HG03457 (cell line): ENCODE measurements around the gene NEO1.

Experiments
- ATAC-seq: cut with Tn5 transposase; IDR thresholded peaks from one replicate; pipeline ENCODE4 v1.9.1; 2021; ENCODE audit warnings: moderate number of reproducible peaks; ENCODE audit not compliant: unreplicated experiment

The NEO1 gene

DNA sequence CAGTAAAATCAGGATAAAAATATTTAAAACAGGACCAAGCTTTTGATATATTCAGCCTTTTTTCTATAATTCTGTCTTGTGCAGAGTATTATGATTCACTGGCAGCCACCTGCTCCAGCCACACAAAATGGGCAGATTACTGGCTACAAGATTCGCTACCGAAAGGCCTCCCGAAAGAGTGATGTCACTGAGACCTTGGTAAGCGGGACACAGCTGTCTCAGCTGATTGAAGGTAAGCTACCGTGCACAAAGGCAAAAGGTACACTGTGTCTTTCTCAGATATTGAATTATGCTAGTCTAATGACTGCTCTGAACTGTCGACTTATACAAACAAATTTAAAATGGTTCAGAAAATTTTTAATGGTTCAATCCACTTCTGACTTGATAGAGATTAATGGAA, 202.3 kb downstream of the NEO1 start:
- no peak for ATAC-seq

- no peak for ATAC-seq
Observed at GRCh38 chr15:73258271-73259108, 206.2 kb downstream of the NEO1 start.

DNA sequence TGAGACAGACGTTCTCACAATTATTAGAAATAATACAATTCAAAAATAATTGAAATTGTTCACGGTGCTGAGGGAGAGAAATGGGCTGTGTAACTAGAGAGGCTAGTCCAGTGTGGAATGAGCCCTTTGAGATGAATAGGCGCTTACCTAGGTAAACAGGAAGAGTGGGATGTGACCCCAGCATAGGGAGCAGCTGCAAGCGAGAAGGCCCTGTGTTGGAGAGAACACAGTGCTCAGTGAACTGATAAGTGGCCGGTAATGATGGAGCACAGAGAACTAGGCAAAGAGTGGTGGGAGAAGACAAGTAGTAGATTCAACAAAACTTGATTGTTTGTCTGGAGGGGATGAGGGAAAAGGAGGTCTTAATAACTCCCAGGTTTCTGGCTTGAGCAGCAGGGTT, 212.6 kb downstream of the NEO1 start:
- no peak for ATAC-seq

DNA sequence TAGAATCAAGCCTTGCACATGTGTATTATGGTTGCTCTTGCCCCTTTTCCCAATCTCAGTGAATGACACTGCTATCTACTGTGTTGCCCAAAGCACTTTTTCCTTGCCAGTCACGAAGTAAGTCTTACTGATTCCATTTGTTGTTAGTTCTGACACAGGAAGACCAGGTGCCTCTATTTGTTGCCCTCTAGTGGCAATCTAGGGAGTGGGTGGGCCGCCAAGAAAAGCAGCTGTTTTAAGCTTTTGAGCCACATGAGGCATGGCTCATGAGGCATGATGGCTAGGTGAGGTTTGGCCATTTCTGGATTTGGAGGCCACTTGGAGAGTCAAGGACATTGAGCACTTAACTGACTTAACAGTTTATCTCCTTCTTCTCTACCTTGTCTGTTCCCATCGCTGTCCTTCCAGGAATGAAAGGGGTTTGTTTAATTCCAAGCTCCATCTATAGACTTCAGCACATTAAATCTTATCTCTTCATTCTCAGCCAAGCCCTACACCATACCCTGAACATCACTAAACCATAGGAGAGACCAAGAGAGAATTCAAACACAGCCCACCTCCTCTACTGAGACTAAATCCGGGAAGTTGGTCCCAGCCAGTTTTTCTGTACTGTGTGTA, 213.4 kb downstream of the NEO1 start:
- no peak for ATAC-seq

- ATAC-seq = no peak
Observed at GRCh38 chr15:73268457-73268856, 216.2 kb downstream of the NEO1 start.

- no peak for ATAC-seq
Observed at GRCh38 chr15:73270366-73271097, 218.3 kb downstream of the NEO1 start.

GRCh38 chr15:73273181-73274002, 221.1 kb downstream of the NEO1 start:
- ATAC-seq = no peak

GRCh38 chr15:73275862-73276261, 223.6 kb downstream of the NEO1 start:
- no peak for ATAC-seq

- ATAC-seq = no peak
Observed at GRCh38 chr15:73282567-73283365, 230.5 kb downstream of the NEO1 start.

DNA sequence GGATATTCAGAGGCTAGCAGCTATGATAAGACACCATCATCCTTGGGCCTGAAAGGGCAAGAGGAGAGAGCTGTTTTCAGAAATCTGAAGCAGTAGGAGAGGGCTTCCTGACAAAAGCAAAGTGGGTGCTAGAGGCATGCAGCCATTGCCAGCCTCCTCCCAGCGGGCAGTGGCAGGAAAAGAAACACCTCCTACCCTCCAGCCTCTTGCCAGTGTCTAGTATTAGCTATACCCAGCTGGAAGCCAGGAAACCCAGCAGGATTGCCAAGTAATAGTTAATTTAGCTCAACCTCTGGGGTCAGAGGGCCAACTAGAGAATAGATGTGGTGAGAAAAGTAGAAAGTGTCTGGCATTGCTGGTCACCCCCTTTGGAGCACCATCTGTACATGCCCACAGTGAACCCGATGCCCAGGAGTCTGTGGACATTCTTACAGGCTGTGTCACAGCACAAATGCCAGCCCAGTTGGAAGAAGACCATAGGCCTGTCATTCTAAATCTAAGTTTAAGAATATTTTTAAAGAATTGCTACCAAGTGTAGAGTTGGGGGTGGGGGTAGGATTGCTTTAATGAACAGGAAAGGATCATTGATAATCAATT, 231.2 kb downstream of the NEO1 start:
- ATAC-seq = no peak

- ATAC-seq = no peak
Observed at GRCh38 chr15:73284090-73284716, 231.9 kb downstream of the NEO1 start.

- no peak for ATAC-seq
Observed at GRCh38 chr15:73286311-73286710, 234.0 kb downstream of the NEO1 start.

- ATAC-seq = no peak
Observed at GRCh38 chr15:73287019-73287418, 234.8 kb downstream of the NEO1 start.

DNA sequence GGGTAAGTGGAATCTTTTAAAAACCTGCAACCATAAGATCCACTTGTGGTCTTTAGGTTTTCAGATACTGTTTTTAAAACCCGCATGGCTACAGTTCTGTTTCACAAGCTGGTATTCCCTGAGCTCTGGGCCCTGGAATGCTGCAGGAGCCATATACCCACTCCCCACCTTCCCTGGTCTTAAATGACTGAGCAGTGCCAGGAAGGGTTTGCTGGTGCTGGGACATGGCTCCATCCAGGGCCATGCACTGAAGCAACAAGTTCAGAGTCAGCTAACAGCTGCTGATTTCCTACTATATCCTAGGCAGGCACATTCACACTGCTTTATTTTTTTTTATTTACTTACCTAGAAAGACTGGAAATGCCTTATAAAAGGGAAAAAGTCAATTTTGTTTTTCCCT, 239.2 kb downstream of the NEO1 start:
- ATAC-seq = no peak

DNA sequence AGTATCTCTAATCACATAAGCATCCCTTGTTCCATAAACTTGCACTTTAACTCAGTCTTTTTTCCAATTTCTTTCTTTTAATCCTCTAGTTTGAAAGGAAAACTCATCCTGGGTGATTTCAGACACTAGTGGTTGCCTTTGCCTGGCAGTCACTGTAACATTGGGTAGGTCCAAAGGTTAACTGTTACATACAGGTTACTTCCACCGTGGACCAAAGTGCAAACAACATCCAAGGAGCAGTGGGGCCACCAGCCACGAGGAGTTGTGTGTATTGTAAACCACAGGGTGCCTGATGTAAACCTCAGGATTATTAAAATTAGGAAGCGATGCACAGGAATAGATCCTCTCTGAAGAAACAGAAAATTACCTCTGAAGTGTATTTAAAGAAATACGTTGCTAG, 241.5 kb downstream of the NEO1 start:
- no peak for ATAC-seq

- ATAC-seq = no peak
Observed at GRCh38 chr15:73295630-73296286, 243.5 kb downstream of the NEO1 start.

- ATAC-seq = no peak
Observed at GRCh38 chr15:73296609-73297353, 244.5 kb downstream of the NEO1 start.
